BJ (cell line): ENCODE measurements around the gene TUT7. TPM values are rescaled to one million over a fixed set of nuclear protein-coding genes. Genes with fewer than 3 reads are reported as not detected.
"Not testable (repeated sequence)": the region's sequence is repeated elsewhere in the genome, so short reads cannot be mapped to it uniquely, and the experiment has no call there.

Experiments
- CTCF ChIA-PET: fragments of 350-600 bp; formaldehyde crosslinking; extraction: SDS; loops from one replicate; lab custom pipeline; 2021; ENCODE audit warnings: antibody characterized with exemption, inconsistent platforms; lab: Yijun Ruan, JAX
- POLR2A ChIA-PET: fragments of 300-600 bp; sonication (Branson Sonifier 250); formaldehyde crosslinking; extraction: SDS; loops from one replicate; lab custom pipeline; 2021; ENCODE audit warnings: antibody characterized with exemption; lab: Charles Lee
- DNase-seq: peaks from one replicate; pipeline ENCODE4 v3.0.0-alpha.2; 2011; ENCODE audit warnings: low read depth
- H3K27me3 ChIP-seq: 2 replicates; pipeline ENCODE4 v1.6.0; 2011; ENCODE audit warnings: low read length; ENCODE audit not compliant: control insufficient read depth, insufficient read depth
- H3K36me3 ChIP-seq: 2 replicates; pipeline ENCODE4 v1.5.1; 2011; ENCODE audit warnings: low read length; ENCODE audit not compliant: control insufficient read depth, insufficient read depth
- H3K4me3 ChIP-seq: 2 replicates; pipeline ENCODE4 v1.5.1; 2011; ENCODE audit warnings: low read depth, mild to moderate bottlenecking, control low read depth, low read length
- CTCF ChIP-seq: IDR thresholded peaks from 2 replicates; pipeline ENCODE4 v1.5.1; 2011; ENCODE audit warnings: low read depth, mild to moderate bottlenecking, control low read depth, inconsistent platforms, low read length, moderate library complexity; ENCODE audit not compliant: insufficient read depth
- polyA plus RNA-seq: library from polyadenylated mRNA; depleted of rRNA; stranded (reverse); fragments of >200 nt; gene quantifications from 2 replicates; pipeline ENCODE4 v1.2.3, GENCODE V29; 2011

TUT7 gene
- polyA plus RNA-seq, 1 experiment, result 11.5 TPM

DNA sequence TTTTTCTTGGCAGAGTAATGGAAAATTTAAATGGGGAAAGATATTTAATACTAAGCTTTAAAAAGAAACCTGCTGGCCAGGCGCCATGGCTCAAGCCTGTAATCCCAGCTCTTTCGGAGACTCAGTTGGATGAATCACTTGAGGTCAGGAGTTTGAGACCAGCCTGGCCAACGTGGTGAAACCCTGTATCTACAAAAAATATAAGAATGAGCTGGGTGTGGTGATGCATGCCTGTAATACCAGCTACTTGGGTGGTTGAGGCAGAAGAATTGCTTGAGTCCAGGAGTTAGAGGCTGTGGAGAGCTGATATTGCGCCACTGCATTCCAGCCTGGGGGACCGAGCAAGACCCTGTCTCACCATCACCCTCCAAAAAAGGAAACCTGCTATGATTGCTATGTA, 32.8 kb downstream of the TUT7 start:
- peaks cover 4% of the 10 kb centered on the region; the same call in 1 of the 2 replicates for H3K36me3 ChIP-seq
- ChIA-PET CTCF (interaction anchor here (0.9 to 1.0 kb wide), 2 partner anchors 9 to 12 kb away, joined by 3 to 4 read pairs; no protein-coding TSS in a partner anchor), POLR2A (interaction anchor here (0.6 kb wide), 1 partner anchor 788 kb away, joined by 8 read pairs; no protein-coding TSS in a partner anchor)
- no peak for TF ChIP-seq CTCF
- DNase-seq, result peak; percentile 95
- no peak overlapping the region for H3K4me3 ChIP-seq
- no peaks in the 10 kb centered on the region for H3K27me3 ChIP-seq

GRCh38 chr9:86318187-86318586, 36.0 kb downstream of the TUT7 start:
- POLR2A ChIA-PET, result no interaction called here
- CTCF ChIA-PET, result no interaction called here
- no peak for DNase-seq
- H3K4me3 ChIP-seq, result no peak overlapping the region
- no peaks in the 10 kb centered on the region for H3K27me3 ChIP-seq
- TF ChIP-seq CTCF, result no peak
- peaks cover 4% of the 10 kb centered on the region for H3K36me3 ChIP-seq

DNA sequence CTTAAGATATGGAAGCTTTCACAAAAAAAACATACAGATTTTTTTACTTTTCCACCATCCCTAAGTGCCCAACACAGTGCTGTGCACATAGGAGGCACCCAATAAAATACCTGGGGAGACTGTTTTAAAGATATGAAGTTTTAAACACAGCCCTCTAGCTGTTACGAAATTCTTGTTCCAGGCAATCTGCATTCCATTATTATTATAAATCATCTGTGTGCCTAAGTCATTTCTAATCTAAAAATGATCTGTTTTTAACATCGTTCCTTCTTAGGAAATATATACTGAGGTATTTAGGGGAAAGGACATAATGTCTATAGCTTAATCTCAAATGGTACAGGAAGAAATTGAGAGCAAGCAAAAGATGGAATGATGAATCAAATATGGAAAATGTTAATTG, 39.1 kb downstream of the TUT7 start:
- no peak for DNase-seq
- H3K36me3 ChIP-seq, result peaks cover 5% of the 10 kb centered on the region
- no peaks in the 10 kb centered on the region for H3K27me3 ChIP-seq
- H3K4me3 ChIP-seq, result no peak overlapping the region
- POLR2A ChIA-PET, result no interaction called here
- TF ChIP-seq CTCF, result no peak
- CTCF ChIA-PET, result interaction anchor here (1.0 kb wide), 1 partner anchor 22 kb away, joined by 3 read pairs; no protein-coding TSS in a partner anchor

DNA sequence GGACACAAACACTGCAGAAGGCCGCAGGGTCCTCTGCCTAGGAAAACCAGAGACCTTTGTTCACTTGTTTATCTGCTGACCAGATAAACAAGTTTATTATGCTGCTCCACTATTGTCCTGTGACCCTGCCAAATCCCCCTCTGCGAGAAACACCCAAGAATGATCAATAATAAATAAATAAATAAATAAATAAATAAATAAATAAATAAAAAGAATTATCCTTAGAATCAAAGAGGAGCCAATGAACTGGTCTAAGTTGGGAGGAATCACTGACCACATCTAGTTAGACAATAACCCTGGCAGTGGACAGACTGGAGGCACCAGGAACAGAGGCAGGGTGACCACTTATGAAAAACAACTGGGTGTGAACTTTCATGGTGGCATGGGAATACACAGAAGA, 41.3 kb downstream of the TUT7 start:
- CTCF ChIA-PET, result interaction anchor here (1.2 kb wide), 1 partner anchor 10 kb away, joined by 3 read pairs; no protein-coding TSS in a partner anchor
- DNase-seq, POLR2A ChIA-PET, H3K27me3 ChIP-seq, H3K4me3 ChIP-seq, H3K36me3 ChIP-seq: not testable (repeated sequence)

GRCh38 chr9:86308687-86309086, 45.5 kb downstream of the TUT7 start:
- Histone ChIP-seq H3K27me3 (no peaks in the 10 kb centered on the region), H3K36me3 (peaks cover 7% of the 10 kb centered on the region), H3K4me3 (no peak overlapping the region)
- DNase-seq, result no peak
- no peak for TF ChIP-seq CTCF
- ChIA-PET POLR2A (no interaction called here), CTCF (no interaction called here)

DNA sequence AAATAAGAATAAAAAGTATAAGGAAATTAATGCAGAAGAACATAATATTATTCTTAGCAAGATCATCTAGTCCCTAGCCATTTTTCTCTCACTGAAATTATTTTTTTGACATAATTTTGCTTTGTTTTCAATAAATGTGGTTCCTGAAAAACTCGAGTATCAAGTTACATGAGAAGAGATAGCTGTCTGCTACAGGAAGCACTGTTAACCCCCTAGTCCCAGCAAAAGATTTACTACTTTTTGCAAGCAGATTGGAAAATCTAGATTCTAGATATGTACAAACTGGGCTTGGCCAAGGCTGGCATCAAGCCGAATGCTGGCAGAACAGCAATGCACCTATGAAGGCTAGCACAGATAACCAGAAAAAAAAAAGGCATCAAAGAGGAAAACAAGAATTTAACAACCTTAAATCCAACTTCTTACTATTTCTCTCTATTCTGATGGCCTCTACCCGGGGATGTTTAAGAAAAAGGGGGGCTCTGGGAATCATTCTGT, 49.9 kb downstream of the TUT7 start:
- ChIA-PET CTCF (no interaction called here), POLR2A (no interaction called here)
- no peak for DNase-seq
- Histone ChIP-seq H3K27me3 (no peaks in the 10 kb centered on the region), H3K36me3 (peaks cover 8% of the 10 kb centered on the region), H3K4me3 (no peak overlapping the region)
- no peak for TF ChIP-seq CTCF
